Liver (tissue), 9 donors: ENCODE measurements around the gene RNU1-2. TPM values are rescaled to one million over a fixed set of nuclear protein-coding genes. Genes with fewer than 3 reads are reported as not detected.

Source experiments
- DNase-seq: peaks from one replicate; pipeline ENCODE4 v3.0.0-alpha.2; 2017; ENCODE audit warnings: low spot score
- H3K27ac ChIP-seq, 2 donors: one replicate each; pipeline ENCODE4 v1.7.0; 2013; ENCODE audit warnings: inconsistent platforms in 2 of 2, low read length in 2 of 2, control low read depth in 1 of 2, low read depth in 1 of 2, mild to moderate bottlenecking in 1 of 2
- H3K27me3 ChIP-seq, 4 donors: one replicate each; pipeline versions ENCODE4 v1.6.1 to v1.7.0; 2013; ENCODE audit warnings: low read length in 3 of 4, inconsistent platforms in 1 of 4, mild to moderate bottlenecking in 1 of 4, moderate library complexity in 1 of 4; ENCODE audit not compliant: control insufficient read depth in 4 of 4, insufficient read depth in 4 of 4
- H3K36me3 ChIP-seq, 4 donors: one replicate each; pipeline versions ENCODE4 v1.6.1 to v1.7.0; 2013; ENCODE audit warnings: low read length in 3 of 4, mild to moderate bottlenecking in 3 of 4, low read depth in 1 of 4, moderate library complexity in 1 of 4; ENCODE audit not compliant: control insufficient read depth in 4 of 4, insufficient read depth in 3 of 4
- H3K4me1 ChIP-seq, 4 donors: one replicate each; pipeline versions ENCODE4 v1.6.1 to v1.7.0; 2013; ENCODE audit warnings: low read length in 3 of 4, mild to moderate bottlenecking in 3 of 4, moderate library complexity in 1 of 4; ENCODE audit not compliant: control insufficient read depth in 4 of 4, insufficient read depth in 4 of 4
- H3K4me3 ChIP-seq, 3 donors: one replicate each; pipeline versions ENCODE4 v1.6.1 to v1.7.0; 2013; ENCODE audit warnings: low read length in 3 of 3, control low read depth in 1 of 3, low read depth in 1 of 3, mild to moderate bottlenecking in 1 of 3
- H3K9ac ChIP-seq, 2 donors: one replicate each; pipeline ENCODE4 v1.7.0; 2013; ENCODE audit warnings: low read length in 2 of 2, mild to moderate bottlenecking in 2 of 2, moderate library complexity in 2 of 2, control low read depth in 1 of 2, low read depth in 1 of 2
- H3K9me3 ChIP-seq, 4 donors: one replicate each; pipeline versions ENCODE4 v1.6.1 to v1.7.0; 2013; ENCODE audit warnings: low read length in 3 of 4; ENCODE audit not compliant: control insufficient read depth in 4 of 4
- CTCF ChIP-seq: fragments of 150-350 bp; IDR thresholded peaks from 2 replicates; pipeline ENCODE4 v1.5.1; 2017; ENCODE audit warnings: improper control_type of control experiment, low read depth, low read length; ENCODE audit not compliant: missing input control
- EGR1 ChIP-seq, 2 donors: IDR thresholded peaks; 2 replicates each; pipeline ENCODE4 v1.6.1; 2016 to 2018; ENCODE audit warnings: antibody characterized with exemption in 2 of 2, low read depth in 2 of 2
- FOXA1 ChIP-seq: IDR thresholded peaks from 2 replicates; pipeline ENCODE4 v1.6.1; 2016; ENCODE audit warnings: antibody characterized with exemption
- FOXA2 ChIP-seq: IDR thresholded peaks from 2 replicates; pipeline ENCODE4 v1.6.1; 2016; ENCODE audit warnings: antibody characterized with exemption
- GABPA ChIP-seq, 2 donors: IDR thresholded peaks in 1 of 2; conservative IDR thresholded peaks in 1 of 2; 2 replicates each; pipeline ENCODE4 v1.6.1; 2016; ENCODE audit warnings: antibody characterized with exemption in 2 of 2, mild to moderate bottlenecking in 1 of 2, moderate library complexity in 1 of 2
- HNF4A ChIP-seq, 2 donors: conservative IDR thresholded peaks; 2 replicates each; pipeline ENCODE4 v1.6.1; 2016; ENCODE audit warnings: antibody characterized with exemption in 2 of 2, mild to moderate bottlenecking in 2 of 2
- HNF4G ChIP-seq: IDR thresholded peaks from 2 replicates; pipeline ENCODE4 v1.6.1; 2016; ENCODE audit warnings: antibody characterized with exemption
- JUND ChIP-seq, 2 donors: IDR thresholded peaks; 2 replicates each; pipeline ENCODE4 v1.6.1; 2016; ENCODE audit warnings: antibody characterized with exemption in 2 of 2
- NR2F2 ChIP-seq: IDR thresholded peaks from 2 replicates; pipeline ENCODE4 v1.6.1; 2016; ENCODE audit warnings: antibody characterized with exemption
- RAD21 ChIP-seq, 2 donors: IDR thresholded peaks; 2 replicates each; pipeline ENCODE4 v1.6.1; 2016; ENCODE audit warnings: antibody characterized with exemption in 2 of 2, mild to moderate bottlenecking in 2 of 2
- REST ChIP-seq: IDR thresholded peaks from 2 replicates; pipeline ENCODE4 v1.6.1; 2016; ENCODE audit warnings: antibody characterized with exemption, mild to moderate bottlenecking
- RXRA ChIP-seq, 2 donors: IDR thresholded peaks; 2 replicates each; pipeline ENCODE4 v1.6.1; 2017 to 2018; ENCODE audit warnings: antibody characterized with exemption in 2 of 2, mild to moderate bottlenecking in 1 of 2
- SP1 ChIP-seq: IDR thresholded peaks from 2 replicates; pipeline ENCODE4 v1.6.1; 2018; ENCODE audit warnings: antibody characterized with exemption, mild to moderate bottlenecking
- TAF1 ChIP-seq: conservative IDR thresholded peaks from 2 replicates; pipeline ENCODE4 v1.6.1; 2016; ENCODE audit warnings: antibody characterized with exemption, mild to moderate bottlenecking
- YY1 ChIP-seq: IDR thresholded peaks from 2 replicates; pipeline ENCODE4 v1.6.1; 2016; ENCODE audit warnings: antibody characterized with exemption, mild to moderate bottlenecking
- ZBTB33 ChIP-seq: IDR thresholded peaks from 2 replicates; pipeline ENCODE4 v1.6.1; 2016; ENCODE audit warnings: antibody characterized with exemption
- WGBS: extraction: QIAGEN DNeasy Blood & Tissue Kit; methylation state at CpG from one replicate; pipeline ENCODE4 v1.1.7; 2013; 5-methylcytosine and 5-hydroxymethylcytosine counted together
- polyA plus RNA-seq, 2 donors: library from polyadenylated mRNA; stranded (reverse) in 1 of 2; unstranded in 1 of 2; fragments of 200-250 nt in 1 of 2; fragments of >200 nt in 1 of 2; fragmentation: Nextera tagmentation in 1 of 2; extraction: Ambion mirVana in 1 of 2; gene quantifications; one replicate each; pipeline versions ENCODE4 v1.2.1 to v1.2.3, GENCODE V29; 2013 to 2015
- total RNA-seq, 2 donors: library from RNA; depleted of rRNA; stranded (reverse); fragments of >200 nt; gene quantifications; one replicate each; pipeline ENCODE4 v1.2.3, GENCODE V29; 2014
- TF ChIP-seq, protein P1 (sequence below): IDR thresholded peaks from 2 replicates; pipeline ENCODE4 v1.6.1; 2016; ENCODE audit warnings: antibody characterized with exemption
- TF ChIP-seq, protein P2 (sequence below): IDR thresholded peaks from 2 replicates; pipeline ENCODE4 v1.6.1; 2016; ENCODE audit warnings: antibody characterized with exemption
- donor health status: healthy.
- donor health status: healthy.
- donor health status: healthy.
- donor health status: healthy.
- donor health status: healthy.

The RNU1-2 gene
- total and polyA plus RNA-seq, 4 donors = under 0.01 to 16.7 (median under 0.01) TPM; not detected in 1

- H3K4me3 ChIP-seq = peak overlapping the region in 1 of 3 donors; percentile 87
- peaks cover 2 to 33% (median 24%) of the 10 kb centered on the region in 4 donors for H3K4me1 ChIP-seq
- no peaks in the 10 kb centered on the region for H3K9me3 ChIP-seq
- no peaks in the 10 kb centered on the region for H3K36me3 ChIP-seq
- H3K27ac ChIP-seq = peak overlapping the region; percentile 97 to 100
- no peak for TF ChIP-seq NR2F2
- no peak for TF ChIP-seq SP1
- TF ChIP-seq YY1 = no peak
- no peak for TF ChIP-seq JUND (IDR thresholded peaks at IDR 0.05)
- no peak for TF ChIP-seq FOXA2
- TF ChIP-seq HNF4A (conservative IDR thresholded peaks at IDR 0.05) = no peak
- TF ChIP-seq FOXA1 = no peak
- no peak for TF ChIP-seq GABPA (IDR thresholded peaks at IDR 0.05 in 1 of 2, conservative IDR thresholded peaks at IDR 0.05 in 1 of 2)
- TF ChIP-seq EGR1 (IDR thresholded peaks at IDR 0.05; ENCODE audit: low read depth in 2 of 2) = no peak
- no peak for TF ChIP-seq TAF1
- no peak for TF ChIP-seq RXRA (IDR thresholded peaks at IDR 0.05)
- TF ChIP-seq, protein P1, sequence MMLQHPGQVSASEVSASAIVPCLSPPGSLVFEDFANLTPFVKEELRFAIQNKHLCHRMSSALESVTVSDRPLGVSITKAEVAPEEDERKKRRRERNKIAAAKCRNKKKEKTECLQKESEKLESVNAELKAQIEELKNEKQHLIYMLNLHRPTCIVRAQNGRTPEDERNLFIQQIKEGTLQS = no peak
- TF ChIP-seq CTCF = no peak
- peak overlapping the region; percentile 64 to 100 for H3K9ac ChIP-seq
- no peak for DNase-seq
- H3K27me3 ChIP-seq = no peaks in the 10 kb centered on the region
These were observed 7.6 kb downstream of the RNU1-2 start for GRCh38 chr1:16903458-16903796.

DNA sequence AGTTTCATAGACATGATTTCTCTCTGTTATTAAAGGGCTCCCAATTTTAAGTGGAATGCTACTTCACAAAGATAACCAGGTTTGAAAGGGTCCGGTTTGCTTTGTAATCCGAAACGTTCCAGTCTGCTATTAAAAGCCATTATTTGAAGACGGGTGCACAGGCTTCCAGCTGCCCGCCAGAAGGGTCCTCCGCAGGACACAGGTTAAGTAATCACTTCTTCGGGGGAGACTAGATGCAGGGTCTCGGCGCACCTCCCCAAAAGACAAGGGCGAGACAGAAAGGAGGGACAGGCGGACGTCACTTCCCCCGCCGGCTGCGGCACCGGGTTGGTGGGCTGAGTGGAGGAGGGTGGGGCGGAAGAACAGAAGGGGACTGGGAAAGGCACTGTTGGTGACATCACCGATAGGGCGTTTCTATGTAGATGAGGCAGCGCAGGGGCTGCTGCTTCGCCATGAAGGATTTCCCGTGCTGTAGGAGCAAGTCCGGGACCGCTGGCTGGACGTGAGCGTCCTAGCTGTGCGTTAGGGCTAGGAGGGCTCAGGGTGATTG is 8.9 kb downstream of the RNU1-2 start:
- TF ChIP-seq, protein P2, sequence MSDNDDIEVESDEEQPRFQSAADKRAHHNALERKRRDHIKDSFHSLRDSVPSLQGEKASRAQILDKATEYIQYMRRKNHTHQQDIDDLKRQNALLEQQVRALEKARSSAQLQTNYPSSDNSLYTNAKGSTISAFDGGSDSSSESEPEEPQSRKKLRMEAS = no peak
- TF ChIP-seq HNF4A (conservative IDR thresholded peaks at IDR 0.05) (no peak), RXRA (IDR thresholded peaks at IDR 0.05) (no peak), CTCF (no peak), RAD21 (IDR thresholded peaks at IDR 0.05) (peak in 1 of 2 donors; percentile 12), FOXA1 (peak; percentile 1), HNF4G (no peak), FOXA2 (no peak), NR2F2 (no peak), SP1 (no peak), YY1 (no peak), ZBTB33 (no peak), JUND (IDR thresholded peaks at IDR 0.05) (peak; percentile 89 to 92), REST (peak; percentile 87), GABPA (IDR thresholded peaks at IDR 0.05 in 1 of 2, conservative IDR thresholded peaks at IDR 0.05 in 1 of 2) (peak; percentile 80 to 94), TAF1 (peak; percentile 9), EGR1 (IDR thresholded peaks at IDR 0.05; ENCODE audit: low read depth in 2 of 2) (no peak)
- TF ChIP-seq, protein P1 = peak; percentile 69
- Histone ChIP-seq H3K4me1 (peaks cover 2 to 33% (median 24%) of the 10 kb centered on the region in 4 donors), H3K27me3 (no peaks in the 10 kb centered on the region), H3K9ac (peak overlapping the region; percentile 93 to 100), H3K36me3 (no peaks in the 10 kb centered on the region), H3K4me3 (peak overlapping the region; percentile 45 to 87 (median 87)), H3K27ac (peak overlapping the region; percentile 97 to 100), H3K9me3 (no peaks in the 10 kb centered on the region)
- WGBS = under 1% methylated on average over 27 of the region's 27 CpGs
- DNase-seq = peak; percentile 90
